ENCODE data around the gene ELMOD1. TPM values are rescaled to one million over a fixed set of nuclear protein-coding genes. Genes with fewer than 3 reads are reported as not detected.

ELMOD1 gene
- total and polyA plus RNA-seq, 2 donors (not counting 3 experiments of a cell fraction or from before 2014, with no cell fraction given) = 1.6 to 2.4 TPM

DNA sequence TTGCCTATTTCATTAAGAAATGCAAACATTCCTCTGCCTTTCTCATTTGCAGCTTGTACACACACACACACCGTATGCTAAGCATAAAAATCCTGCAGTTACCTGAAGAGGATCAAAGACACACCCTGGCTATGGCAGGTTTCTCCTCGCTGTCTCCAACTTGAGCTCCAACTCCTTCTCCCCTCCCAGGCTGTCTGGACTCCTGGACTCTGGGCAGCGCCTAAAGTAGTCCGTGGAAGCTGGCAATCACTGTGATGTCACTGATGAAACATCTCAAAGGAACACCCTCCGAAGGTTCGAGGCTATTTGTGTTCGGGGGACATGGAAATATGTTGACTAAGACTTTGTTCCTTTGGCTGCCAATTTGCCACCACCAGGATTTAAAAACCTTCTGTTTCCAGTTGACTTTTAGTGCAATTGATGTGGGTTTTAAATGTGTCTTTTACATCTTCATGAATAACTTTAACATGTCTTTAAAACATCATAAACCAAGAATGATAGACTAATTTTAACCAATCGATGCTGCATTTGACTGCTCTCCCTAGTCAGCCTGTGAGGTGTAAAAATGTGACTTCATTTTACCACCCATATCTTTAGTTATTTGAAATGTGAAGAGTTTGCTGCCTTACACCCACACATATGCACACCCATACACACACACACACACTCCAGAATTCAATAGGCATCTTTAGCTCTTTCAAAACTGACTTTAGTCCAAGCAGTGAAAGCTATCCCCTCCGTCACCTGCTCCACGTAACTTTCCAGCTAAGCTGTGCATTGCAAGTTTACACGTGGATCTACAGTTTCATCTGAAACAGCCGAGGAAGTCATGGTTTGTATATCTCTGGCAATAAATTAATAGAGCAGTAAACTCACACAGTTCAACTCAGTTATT is 121.2 kb downstream of the ELMOD1 start, which contains the start of gene SLN:
Gene SLN, minus strand, starts transcription at position 196 of the 895 bp plus-strand sequence.
- dilution Hi-C loops (cut with MboI; ENCODE audit: extremely low pct_ligation_motif_present, low sequenced_read_pairs) = no loop called here
- H3K27me3 ChIP-seq (ENCODE audit: control insufficient read depth in 2 of 2, insufficient read depth in 2 of 2, low read length in 2 of 2) = peaks cover 17 to 30% of the 10 kb centered on the region in 2 experiments
- TF ChIP-seq POLR2AphosphoS5 (IDR thresholded peaks at IDR 0.05; ENCODE audit: insufficient read depth, low read depth, low read length) = no peak
- TF ChIP-seq FOS (IDR thresholded peaks at IDR 0.05; ENCODE audit: borderline replicate concordance, insufficient read depth, low read length) = no peak
- no peak for TF ChIP-seq CTCF (IDR thresholded peaks at IDR 0.05; ENCODE audit: extremely low read depth in 1 of 2, insufficient read depth in 1 of 2, low read depth in 1 of 2, low read length in 2 of 2)
- TF ChIP-seq, protein P1, sequence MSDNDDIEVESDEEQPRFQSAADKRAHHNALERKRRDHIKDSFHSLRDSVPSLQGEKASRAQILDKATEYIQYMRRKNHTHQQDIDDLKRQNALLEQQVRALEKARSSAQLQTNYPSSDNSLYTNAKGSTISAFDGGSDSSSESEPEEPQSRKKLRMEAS (IDR thresholded peaks at IDR 0.05; ENCODE audit: insufficient read depth, insufficient read length) = no peak
- no peak for TF ChIP-seq POLR2A (IDR thresholded peaks at IDR 0.05; ENCODE audit: low read depth, low read length)
- TF ChIP-seq EZH2 (IDR thresholded peaks at IDR 0.05; ENCODE audit: borderline replicate concordance, low read depth, low read length, severe bottlenecking) = no peak
- no peak for TF ChIP-seq JUN (IDR thresholded peaks at IDR 0.05; ENCODE audit: borderline replicate concordance, insufficient read depth, insufficient read length, low read depth)
- TF ChIP-seq GATA2 (IDR thresholded peaks at IDR 0.05; ENCODE audit: insufficient read depth, insufficient read length, low read depth, low read length) = no peak
- TF ChIP-seq MYC (IDR thresholded peaks at IDR 0.05; ENCODE audit: low read depth, low read length) = no peak
- no peaks in the 10 kb centered on the region for H3K4me1 ChIP-seq (ENCODE audit: control insufficient read depth, extremely low read depth, insufficient read depth, low read length)
- H3K36me3 ChIP-seq (ENCODE audit: control insufficient read depth in 2 of 2, extremely low read depth in 1 of 2, insufficient read depth in 2 of 2, low read length in 2 of 2) = no peaks in the 10 kb centered on the region
- H2AFZ ChIP-seq (ENCODE audit: low read depth, low read length) = no peak within 1 kb of the TSS
- H3K9me3 ChIP-seq (replicated peaks; ENCODE audit: control insufficient read depth, insufficient read depth, low read length) = no peaks in the 10 kb centered on the region
- H3K27ac ChIP-seq (ENCODE audit: insufficient read depth, low read depth, low read length) = no peak within 1 kb of the TSS
- no peaks in the 10 kb centered on the region for H3K9me1 ChIP-seq (replicated peaks; ENCODE audit: control insufficient read depth, extremely low read depth, insufficient read depth, low read length)
- H3K79me2 ChIP-seq (ENCODE audit: control insufficient read depth, insufficient read depth, low read length) = no peaks in the 10 kb centered on the region
- ChIA-PET POLR2A (no interaction called here), CTCF (interaction anchor here (2.0 kb wide), 1 partner anchor 23 kb away, joined by 6 read pairs; no protein-coding TSS in a partner anchor)
- H3K4me2 ChIP-seq (ENCODE audit: insufficient read depth, low read length) = no peak within 1 kb of the TSS
- FAIRE-seq (no peak), DNase-seq (ENCODE audit: low read depth, low spot score) (no peak)
- no peak within 1 kb of the TSS for H3K9ac ChIP-seq (replicated peaks; ENCODE audit: extremely low read depth, insufficient read depth, low read length)
- H4K20me1 ChIP-seq (replicated peaks; ENCODE audit: control insufficient read depth, extremely low read depth, insufficient read depth, low read length) = no peaks in the 10 kb centered on the region
- no TSS peak for BruUV-seq (replicated peaks)
- no peak within 1 kb of the TSS for H3K4me3 ChIP-seq (replicated peaks in 1 of 3; ENCODE audit: insufficient read depth in 1 of 3, low read depth in 1 of 3, low read length in 3 of 3)
- intact Hi-C loops (cut with micrococcal nuclease) = no loop called here

Data from endothelial cell of umbilical vein (primary cell).